Tibial nerve (tissue), 3 donors: ENCODE measurements around the gene KLB.

Source experiments
- CTCF ChIP-seq, 5 experiments: fragments of 200-600 bp in 3 of 5; fragments of 450-650 bp in 2 of 5; sonication (generic) in 3 of 5; IDR thresholded peaks; one replicate each; pipeline ENCODE4 v1.5.1; 2016 to 2019; ENCODE audit warnings: antibody characterized with exemption in 5 of 5, mild to moderate bottlenecking in 3 of 5, moderate library complexity in 2 of 5
- POLR2A ChIP-seq, 2 donors: fragments of 450-650 bp; IDR thresholded peaks; one replicate each; pipeline ENCODE4 v1.6.1; 2017; ENCODE audit warnings: antibody characterized with exemption in 2 of 2, mild to moderate bottlenecking in 2 of 2, moderate library complexity in 2 of 2

- TF ChIP-seq CTCF (IDR thresholded peaks at IDR 0.05) (no peak), POLR2A (IDR thresholded peaks at IDR 0.05) (no peak)
Observed at GRCh38 chr4:39452860-39453587, 46.3 kb downstream of the KLB start.
